ENCODE measurements around the gene SFMBT1.

Gene SFMBT1

GRCh38 chr3:53074761-53075742 lies 29.2 kb upstream of the SFMBT1 start:
- DNase-seq (ENCODE audit: low spot score), result no peak
- in situ Hi-C loops (cut with MboI; ENCODE audit: low sequenced_read_pairs, unreplicated experiment), result loop anchor here (10.0 to 25.0 kb wide), 2 partner anchors 230 to 338 kb away; no protein-coding TSS in a partner anchor
- no peak for TF ChIP-seq CTCF (IDR thresholded peaks at IDR 0.05; ENCODE audit: borderline replicate concordance, control extremely low read depth, extremely low read depth, insufficient read depth, missing control alignments)

DNA sequence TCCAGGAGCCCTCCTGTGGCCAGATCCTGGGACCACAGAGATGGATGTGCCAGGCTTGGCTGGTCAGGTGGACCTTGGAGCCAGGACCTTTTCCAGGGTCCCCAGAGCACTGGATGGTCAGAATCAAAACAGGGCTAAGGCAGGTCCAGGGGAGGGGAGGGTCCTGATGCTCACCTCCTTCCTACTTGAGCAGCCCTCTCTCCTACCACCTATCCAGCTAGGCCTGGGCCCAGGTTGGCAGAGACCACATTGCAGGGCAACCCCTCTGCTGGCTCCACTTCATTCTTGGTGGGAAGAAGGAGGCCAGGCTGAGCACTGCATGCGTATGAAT lies 28.5 kb upstream of the SFMBT1 start:
- no peak for TF ChIP-seq CTCF (IDR thresholded peaks at IDR 0.05; ENCODE audit: borderline replicate concordance, control extremely low read depth, extremely low read depth, insufficient read depth, missing control alignments)
- in situ Hi-C loops (cut with MboI; ENCODE audit: low sequenced_read_pairs, unreplicated experiment), result loop anchor here (10.0 to 25.0 kb wide), 2 partner anchors 230 to 337 kb away; no protein-coding TSS in a partner anchor

GRCh38 chr3:53073553-53074365 lies 27.9 kb upstream of the SFMBT1 start:
- in situ Hi-C loops (cut with MboI; ENCODE audit: low sequenced_read_pairs, unreplicated experiment), result loop anchor here (10.0 to 25.0 kb wide), 2 partner anchors 229 to 336 kb away; no protein-coding TSS in a partner anchor

More for the DNA sequence above, 28.5 kb upstream of the SFMBT1 start:
- no peak for DNase-seq (ENCODE audit: low spot score)

DNA sequence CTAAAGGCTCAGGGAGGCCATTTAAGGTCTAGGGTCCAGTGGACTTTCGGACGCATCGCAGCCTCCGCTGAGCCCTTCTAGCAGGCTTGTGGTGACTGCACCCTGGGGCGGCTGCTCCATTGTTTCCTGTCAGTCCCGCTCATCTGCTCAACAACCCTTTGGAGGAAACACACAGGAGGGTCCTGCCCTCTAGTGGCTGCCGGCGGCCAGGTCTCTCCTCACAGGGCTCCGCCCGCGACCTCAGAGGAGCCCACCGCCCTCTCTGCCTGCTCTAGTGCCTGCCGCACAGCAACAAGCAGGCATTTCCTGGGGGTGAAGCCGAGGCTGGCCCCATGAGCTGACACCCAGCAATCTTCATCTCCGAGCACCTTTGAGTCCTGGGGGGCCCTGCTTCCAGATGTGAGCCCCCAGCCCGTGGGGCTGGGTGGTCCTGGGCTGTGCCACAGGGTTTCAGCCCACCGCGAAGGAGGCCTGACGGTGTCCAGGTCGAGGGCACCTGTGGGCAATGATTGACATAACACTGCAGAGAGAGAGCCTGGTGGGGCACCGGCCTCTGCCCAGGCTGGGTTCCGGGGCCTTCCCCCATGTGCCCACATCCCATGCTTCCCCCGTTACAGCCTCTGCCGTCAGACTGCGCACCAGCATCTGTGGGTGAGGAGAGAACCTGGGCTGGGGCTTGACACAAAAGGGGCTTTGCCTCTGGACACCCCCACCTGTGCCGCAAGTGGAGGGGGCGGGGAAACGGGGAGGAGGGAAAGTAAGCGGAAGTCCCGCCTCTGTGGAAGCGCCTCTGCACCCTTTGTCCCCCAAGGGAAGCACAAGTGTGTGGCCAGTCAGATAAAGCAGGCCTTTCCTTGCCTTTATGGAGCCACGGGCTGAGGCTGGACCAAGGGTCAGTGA lies 27.0 kb upstream of the SFMBT1 start:
- in situ Hi-C loops (cut with MboI; ENCODE audit: low sequenced_read_pairs, unreplicated experiment), result loop anchor here (10.0 to 25.0 kb wide), 2 partner anchors 228 to 336 kb away; no protein-coding TSS in a partner anchor
- DNase-seq (ENCODE audit: low spot score), result peak; percentile 90
- peak; percentile 90 for TF ChIP-seq CTCF (IDR thresholded peaks at IDR 0.05; ENCODE audit: borderline replicate concordance, control extremely low read depth, extremely low read depth, insufficient read depth, missing control alignments)

More at GRCh38 chr3:53073553-53074365, 27.9 kb upstream of the SFMBT1 start:
- DNase-seq (ENCODE audit: low spot score), result no peak
- no peak for TF ChIP-seq CTCF (IDR thresholded peaks at IDR 0.05; ENCODE audit: borderline replicate concordance, control extremely low read depth, extremely low read depth, insufficient read depth, missing control alignments)

DNA sequence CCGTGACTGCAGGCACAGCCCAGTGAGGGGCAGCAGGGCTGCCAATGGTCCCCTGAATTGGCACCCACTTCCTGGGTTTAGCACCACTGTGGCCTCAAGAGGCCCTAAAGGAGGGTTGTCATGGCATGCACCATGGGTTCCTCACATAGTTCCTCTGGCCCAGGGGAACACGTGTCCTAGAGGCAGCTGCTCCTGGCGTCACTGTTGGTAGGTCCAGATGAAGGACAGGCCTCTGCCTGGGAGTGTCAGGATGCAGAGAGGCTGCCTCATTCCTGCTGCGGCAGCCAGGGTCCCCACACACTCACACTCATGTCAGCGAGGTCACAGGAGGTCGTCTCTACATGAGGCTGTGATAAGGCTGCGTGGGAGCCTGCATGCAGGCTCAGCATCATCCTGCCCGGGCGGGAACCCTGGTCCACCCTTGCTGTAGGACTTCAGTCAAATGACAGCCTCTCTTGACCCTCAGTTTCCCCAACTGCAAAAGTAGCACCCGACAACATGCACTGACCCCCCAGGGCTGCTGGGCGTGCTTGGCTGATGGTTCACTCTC lies 26.1 kb upstream of the SFMBT1 start:
- in situ Hi-C loops (cut with MboI; ENCODE audit: low sequenced_read_pairs, unreplicated experiment), result loop anchor here (10.0 to 25.0 kb wide), 2 partner anchors 227 to 335 kb away; no protein-coding TSS in a partner anchor
- TF ChIP-seq CTCF (IDR thresholded peaks at IDR 0.05; ENCODE audit: borderline replicate concordance, control extremely low read depth, extremely low read depth, insufficient read depth, missing control alignments), result no peak
- DNase-seq (ENCODE audit: low spot score), result no peak
